Transverse colon (tissue), 3 donors: ENCODE results near the gene FAM241A.

Experiments used
- CTCF ChIP-seq, 5 experiments: fragments of 200-600 bp in 3 of 5; fragments of 450-650 bp in 2 of 5; sonication (generic) in 3 of 5; IDR thresholded peaks; 1 replicate in 2 of 5; 2 replicates in 3 of 5; pipeline ENCODE4 v1.5.1; 2016 to 2017; ENCODE audit warnings: antibody characterized with exemption in 5 of 5, inconsistent platforms in 3 of 5, mild to moderate bottlenecking in 2 of 5, moderate library complexity in 1 of 5
- POLR2A ChIP-seq: fragments of 450-650 bp; IDR thresholded peaks from one replicate; pipeline ENCODE4 v1.6.1; 2016; ENCODE audit warnings: antibody characterized with exemption, mild to moderate bottlenecking, moderate library complexity

DNA sequence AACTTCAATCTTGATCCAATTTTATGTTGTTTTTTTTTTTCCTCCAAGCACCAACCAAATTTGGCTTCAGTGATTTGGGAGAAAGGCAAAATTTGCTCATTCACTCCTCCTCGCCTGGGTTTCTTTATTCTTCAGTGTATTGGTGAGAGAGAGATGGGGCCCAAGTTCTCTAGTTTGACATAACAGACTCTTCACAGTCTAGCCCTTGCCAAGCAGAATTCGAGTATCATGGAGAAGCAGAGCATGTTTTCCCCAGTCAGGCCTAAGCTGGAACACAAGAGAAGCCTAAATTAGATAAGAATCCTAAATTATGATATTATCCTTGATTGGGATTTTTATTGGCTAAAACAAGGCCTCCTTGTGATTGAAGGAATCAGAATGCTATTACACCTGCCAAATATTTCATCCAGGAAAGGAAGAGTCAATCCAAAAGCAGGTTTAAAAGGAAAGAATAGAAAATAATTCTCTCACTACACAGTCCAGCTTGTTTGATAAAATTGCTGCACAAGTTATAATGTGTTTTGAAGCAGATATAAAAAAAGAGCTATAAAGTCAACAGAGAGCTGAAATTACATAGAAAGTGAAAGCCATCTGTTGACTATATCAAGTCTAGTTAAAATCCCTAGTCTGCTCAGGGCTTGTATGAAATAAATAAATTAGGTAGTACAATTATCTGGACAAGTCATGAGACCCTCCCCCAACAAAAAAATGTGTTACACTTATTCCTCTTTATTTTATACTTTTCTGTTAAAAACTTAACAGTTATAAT is 39.9 kb upstream of the FAM241A start:
- TF ChIP-seq CTCF (IDR thresholded peaks at IDR 0.05) = no peak
- TF ChIP-seq POLR2A = no peak
